AG10803 (cell line): ENCODE measurements around the gene NCOA6.

ENCODE experiments used
- DNase-seq: peaks from one replicate; pipeline ENCODE4 v3.0.0; 2010; ENCODE audit warnings: low read depth
- H3K4me3 ChIP-seq: 2 replicates; pipeline ENCODE4 v1.5.1; 2011; ENCODE audit warnings: mild to moderate bottlenecking, low read length, control low read depth
- CTCF ChIP-seq: conservative IDR thresholded peaks from 2 replicates; pipeline ENCODE4 v1.5.1; 2011; ENCODE audit warnings: mild to moderate bottlenecking, low read length, control low read depth, inconsistent platforms

NCOA6 gene

GRCh38 chr20:34774449-34774848 lies 51.0 kb downstream of the NCOA6 start:
- no peak overlapping the region for H3K4me3 ChIP-seq
- TF ChIP-seq CTCF: no peak
- no peak for DNase-seq

- no peak for TF ChIP-seq CTCF
- DNase-seq: peak; percentile 82
- H3K4me3 ChIP-seq: no peak overlapping the region
Measured at GRCh38 chr20:34773726-34774125, 51.7 kb downstream of the NCOA6 start.

- DNase-seq: no peak
Measured at GRCh38 chr20:34772437-34772836, 53.0 kb downstream of the NCOA6 start.

GRCh38 chr20:34771680-34772081 lies 53.8 kb downstream of the NCOA6 start:
- no peak for TF ChIP-seq CTCF
- no peak overlapping the region for H3K4me3 ChIP-seq
- peak; percentile 46 for DNase-seq

More at GRCh38 chr20:34772437-34772836, 53.0 kb downstream of the NCOA6 start:
- H3K4me3 ChIP-seq: no peak overlapping the region
- TF ChIP-seq CTCF: no peak

GRCh38 chr20:34768096-34768495 lies 57.4 kb downstream of the NCOA6 start:
- peak; percentile 78 for DNase-seq
- TF ChIP-seq CTCF: no peak
- H3K4me3 ChIP-seq: no peak overlapping the region

GRCh38 chr20:34762031-34762555 lies 63.4 kb downstream of the NCOA6 start:
- DNase-seq: no peak
- no peak for TF ChIP-seq CTCF
- H3K4me3 ChIP-seq: no peak overlapping the region

- DNase-seq: no peak
- H3K4me3 ChIP-seq: no peak overlapping the region
- TF ChIP-seq CTCF: no peak
Measured at GRCh38 chr20:34755367-34755766, 70.1 kb downstream of the NCOA6 start.
